Heart left ventricle (tissue), 13 donors: ENCODE data around the gene MAD2L2.

Experiments used
- POLR2A ChIP-seq, 2 donors: fragments of 450-650 bp; IDR thresholded peaks; one replicate each; pipeline ENCODE4 v1.6.1; 2017; ENCODE audit warnings: antibody characterized with exemption in 2 of 2, mild to moderate bottlenecking in 2 of 2, moderate library complexity in 2 of 2
- TF ChIP-seq, protein P1 (sequence below), 12 donors: fragments of 200-600 bp; sonication (generic) in 4 of 12; IDR thresholded peaks; one replicate each; pipeline versions ENCODE4 v1.5.0 to v1.8.0; 2018 to 2022; ENCODE audit warnings: antibody characterized with exemption in 12 of 12, mild to moderate bottlenecking in 5 of 12
- donor health status: ischemic (EF 13 %, LVEDD 7.1; RV severe dilation, severe dysfunction).
- donor health status: DM: no; HTN: yes; CAD: no.
- donor health status: DM: no; HTN: no; CAD: no.
- donor health status: ischemic (EF 25% LVEDD 6.9; RV normal size, moderate dysfunction).
- donor health status: ischemic (EF 25% LVEDD 5.7; RV mildly dilated, moderate dysfunction).
- donor health status: ischemic (EF 35%, LVEDD 5.7; RV mildly dilated, moderate dysfunction).
- donor health status: nonischemic (EF 11% LVEDD 7.7; RV severe dilation, severe dysfunction).
- donor health status: DM: yes; HTN: yes; CAD: no.
- donor health status: PGD.
- donor health status: ischemic (EF 29% LVEDD 5.4; RV normal size, mild dysfunction).
- donor health status: nonischemic (EF 23%, LVEDD 6.1; RV moderate dilation, normal function).

- TF ChIP-seq, protein P1, sequence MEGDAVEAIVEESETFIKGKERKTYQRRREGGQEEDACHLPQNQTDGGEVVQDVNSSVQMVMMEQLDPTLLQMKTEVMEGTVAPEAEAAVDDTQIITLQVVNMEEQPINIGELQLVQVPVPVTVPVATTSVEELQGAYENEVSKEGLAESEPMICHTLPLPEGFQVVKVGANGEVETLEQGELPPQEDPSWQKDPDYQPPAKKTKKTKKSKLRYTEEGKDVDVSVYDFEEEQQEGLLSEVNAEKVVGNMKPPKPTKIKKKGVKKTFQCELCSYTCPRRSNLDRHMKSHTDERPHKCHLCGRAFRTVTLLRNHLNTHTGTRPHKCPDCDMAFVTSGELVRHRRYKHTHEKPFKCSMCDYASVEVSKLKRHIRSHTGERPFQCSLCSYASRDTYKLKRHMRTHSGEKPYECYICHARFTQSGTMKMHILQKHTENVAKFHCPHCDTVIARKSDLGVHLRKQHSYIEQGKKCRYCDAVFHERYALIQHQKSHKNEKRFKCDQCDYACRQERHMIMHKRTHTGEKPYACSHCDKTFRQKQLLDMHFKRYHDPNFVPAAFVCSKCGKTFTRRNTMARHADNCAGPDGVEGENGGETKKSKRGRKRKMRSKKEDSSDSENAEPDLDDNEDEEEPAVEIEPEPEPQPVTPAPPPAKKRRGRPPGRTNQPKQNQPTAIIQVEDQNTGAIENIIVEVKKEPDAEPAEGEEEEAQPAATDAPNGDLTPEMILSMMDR (IDR thresholded peaks at IDR 0.05) = peak in 3 of 12 donors; percentile 4 to 20 (median 20)
- no peak for TF ChIP-seq POLR2A (IDR thresholded peaks at IDR 0.05)
Observed at GRCh38 chr1:11664336-11665065, 16.4 kb downstream of the MAD2L2 start.
